GM23338 (cell line): Measurements from ENCODE around the gene TRUB2. TPM values are rescaled to one million over a fixed set of nuclear protein-coding genes. Genes with fewer than 3 reads are reported as not detected.

Source experiments
- ATAC-seq: fragments of 200-7000 bp; cut with Tn5 transposase; 3 replicates; pipeline ENCODE4 v1.9.1; 2020
- DNase-seq: peaks from one replicate; pipeline ENCODE4 v3.0.0-alpha.2; 2015; ENCODE audit warnings: low spot score
- H2AFZ ChIP-seq: fragments of 200-600 bp; sonication (generic); 2 replicates; pipeline ENCODE4 v1.8.0; 2016; ENCODE audit warnings: antibody characterized with exemption, mild to moderate bottlenecking, moderate library complexity
- H3F3A ChIP-seq: fragments of 200-600 bp; sonication (generic); replicated peaks from 2 replicates; pipeline ENCODE4 v1.8.0; 2017; ENCODE audit warnings: antibody characterized with exemption, mixed run types, low read depth
- H3K27ac ChIP-seq: fragments of 200-600 bp; sonication (generic); 2 replicates; pipeline ENCODE4 v1.6.1; 2016; ENCODE audit warnings: low read depth
- H3K27me3 ChIP-seq: fragments of 200-600 bp; sonication (generic); 2 replicates; pipeline ENCODE4 v1.8.0; 2016; ENCODE audit warnings: mild to moderate bottlenecking, mixed run types, moderate library complexity; ENCODE audit not compliant: insufficient read depth
- H3K36me3 ChIP-seq: fragments of 200-600 bp; sonication (generic); 2 replicates; pipeline ENCODE4 v1.8.0; 2016; ENCODE audit warnings: mild to moderate bottlenecking; ENCODE audit not compliant: insufficient read depth
- H3K4me1 ChIP-seq: fragments of 200-600 bp; sonication (generic); 2 replicates; pipeline ENCODE4 v1.8.0; 2016; ENCODE audit warnings: mild to moderate bottlenecking, moderate library complexity; ENCODE audit not compliant: insufficient read depth
- H3K4me2 ChIP-seq: fragments of 200-600 bp; sonication (generic); 2 replicates; pipeline ENCODE4 v1.7.1; 2017; ENCODE audit warnings: mixed run types
- H3K4me3 ChIP-seq: fragments of 200-600 bp; sonication (generic); 2 replicates; pipeline ENCODE4 v1.6.1; 2016; ENCODE audit warnings: mixed run types
- H3K79me2 ChIP-seq: fragments of 200-600 bp; sonication (generic); replicated peaks from 2 replicates; pipeline ENCODE4 v1.8.0; 2017; ENCODE audit warnings: mild to moderate bottlenecking; ENCODE audit not compliant: insufficient read depth
- H3K9me2 ChIP-seq: fragments of 200-600 bp; sonication (generic); 2 replicates; pipeline ENCODE4 v1.8.0; 2017; ENCODE audit not compliant: insufficient read depth
- H4K20me1 ChIP-seq: fragments of 200-600 bp; sonication (generic); replicated peaks from 2 replicates; pipeline ENCODE4 v1.8.0; 2017; ENCODE audit warnings: mild to moderate bottlenecking; ENCODE audit not compliant: insufficient read depth
- H3K27ac Mint-ChIP-seq: 2 replicates; pipeline ENCODE4 v1.8.0; 2020; ENCODE audit warnings: inconsistent platforms, mild to moderate bottlenecking, moderate library complexity, mixed read lengths
- H3K27me3 Mint-ChIP-seq: 3 replicates; pipeline ENCODE4 v1.8.0; 2022; ENCODE audit warnings: low read depth, mild to moderate bottlenecking, moderate library complexity, mixed read lengths, inconsistent platforms; ENCODE audit not compliant: insufficient read depth, poor library complexity
- H3K36me3 Mint-ChIP-seq: 3 replicates; pipeline ENCODE4 v1.8.0; 2021; ENCODE audit warnings: low read depth, mild to moderate bottlenecking, inconsistent platforms, moderate library complexity, mixed read lengths
- H3K4me1 Mint-ChIP-seq: 3 replicates; pipeline ENCODE4 v1.8.0; 2020; ENCODE audit warnings: mild to moderate bottlenecking, inconsistent platforms, mixed read lengths
- H3K4me3 Mint-ChIP-seq: 3 replicates; pipeline ENCODE4 v1.8.0; 2021; ENCODE audit warnings: moderate library complexity, mild to moderate bottlenecking, inconsistent platforms, mixed read lengths
- H3K9me3 Mint-ChIP-seq: 3 replicates; pipeline ENCODE4 v1.8.0; 2020; ENCODE audit warnings: moderate library complexity, mild to moderate bottlenecking, inconsistent platforms, mixed read lengths
- CREB1 ChIP-seq: fragments of 250-450 bp; sonication (Bioruptor Pico); IDR thresholded peaks from 2 replicates; pipeline ENCODE4 v1.5.0; 2020; ENCODE audit warnings: low read depth, mild to moderate bottlenecking, moderate library complexity
- CTCF ChIP-seq, 2 experiments: fragments of 200-600 bp in 1 of 2; sonication (generic) in 1 of 2; conservative IDR thresholded peaks; 2 replicates each; pipeline versions ENCODE4 v1.5.1 to v1.6.1; 2016 to 2017; ENCODE audit warnings: antibody characterized with exemption in 2 of 2, low read depth in 2 of 2, mild to moderate bottlenecking in 2 of 2, moderate library complexity in 1 of 2
- EZH2 ChIP-seq: fragments of 200-600 bp; sonication (generic); IDR thresholded peaks from one replicate; pipeline ENCODE4 v1.8.0; 2017; ENCODE audit warnings: antibody characterized with exemption, mild to moderate bottlenecking, low read depth; ENCODE audit not compliant: unreplicated experiment
- EZH2phosphoT487 ChIP-seq: fragments of 200-600 bp; sonication (generic); IDR thresholded peaks from one replicate; pipeline ENCODE4 v1.8.1; 2018; ENCODE audit warnings: antibody characterized with exemption; ENCODE audit not compliant: unreplicated experiment
- JUNB ChIP-seq: IDR thresholded peaks from one replicate; pipeline ENCODE4 v1.6.1; 2016; ENCODE audit warnings: antibody characterized with exemption; ENCODE audit not compliant: unreplicated experiment
- NANOG ChIP-seq: IDR thresholded peaks from 2 replicates; pipeline ENCODE4 v1.6.1; 2016; ENCODE audit warnings: antibody characterized with exemption, borderline replicate concordance
- REST ChIP-seq: IDR thresholded peaks from one replicate; pipeline ENCODE4 v1.6.1; 2018; ENCODE audit warnings: antibody characterized with exemption; ENCODE audit not compliant: unreplicated experiment
- STAT1 ChIP-seq: IDR thresholded peaks from one replicate; pipeline ENCODE4 v1.6.1; 2016; ENCODE audit warnings: antibody characterized with exemption; ENCODE audit not compliant: unreplicated experiment
- ZNF114 ChIP-seq: fragments of 250-450 bp; sonication (Bioruptor Pico); IDR thresholded peaks from 2 replicates; pipeline ENCODE4 v1.5.0; 2020; ENCODE audit warnings: mild to moderate bottlenecking, moderate library complexity
- ZNF331 ChIP-seq: fragments of 250-450 bp; sonication (Bioruptor Pico); IDR thresholded peaks from 2 replicates; pipeline ENCODE4 v1.5.0; 2020; ENCODE audit warnings: low read depth, mild to moderate bottlenecking, moderate library complexity
- ZNF462 ChIP-seq: fragments of 250-450 bp; sonication (Bioruptor Pico); IDR thresholded peaks from 2 replicates; pipeline ENCODE4 v1.5.0; 2020; ENCODE audit warnings: mild to moderate bottlenecking, moderate library complexity
- polyA plus RNA-seq: library from polyadenylated mRNA; unstranded; fragments of >200 nt; fragmentation: Nextera tagmentation; extraction: Ambion mirVana; gene quantifications from 2 replicates; pipeline ENCODE4 v1.2.1, GENCODE V29; 2016
- total RNA-seq: library from RNA; depleted of rRNA; stranded (reverse); fragments of >200 nt; shearing (Covaris generic); gene quantifications from 2 replicates; pipeline ENCODE4 v1.2.3, GENCODE V29; 2014
- TF ChIP-seq, protein P1 (sequence below): IDR thresholded peaks from 2 replicates; pipeline ENCODE4 v1.6.1; 2016; ENCODE audit warnings: antibody characterized with exemption

The TRUB2 gene
- total and polyA plus RNA-seq, 2 experiments from 2014 or later, result 15.4 to 31.4 TPM

DNA sequence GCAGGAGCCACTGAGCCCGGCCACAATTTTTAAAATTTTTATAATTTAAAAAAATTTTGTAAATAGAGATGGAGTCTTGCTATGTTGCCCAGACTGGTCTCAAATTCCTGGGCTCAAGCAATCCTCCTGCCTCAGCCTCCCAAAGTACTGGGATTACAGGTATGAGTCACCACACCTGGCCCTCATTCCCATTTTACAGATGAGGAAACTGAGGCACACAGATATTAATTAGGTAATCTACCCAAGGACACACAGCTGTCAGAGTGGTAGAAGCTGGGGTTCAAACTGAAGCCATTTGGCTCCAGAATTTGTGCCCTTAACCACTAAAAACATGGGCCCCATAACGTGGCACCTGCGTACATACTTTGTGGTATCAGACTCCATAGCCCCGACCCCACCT, 7.5 kb downstream of the TRUB2 start:
- no peaks in the 10 kb centered on the region for H3K9me2 ChIP-seq
- DNase-seq (no peak), ATAC-seq (no peak)
- no peaks in the 10 kb centered on the region; the same call in 2 of the 3 replicates for H3K4me1 Mint-ChIP-seq
- H3K27ac Mint-ChIP-seq, result no peak overlapping the region
- no peaks in the 10 kb centered on the region for H3K79me2 ChIP-seq
- H4K20me1 ChIP-seq, result no peaks in the 10 kb centered on the region; the same call in 1 of the 2 replicates
- H3K4me2 ChIP-seq, result no peak overlapping the region
- no peaks in the 10 kb centered on the region for H3K9me3 Mint-ChIP-seq
- peaks cover 6% of the 10 kb centered on the region for H3K27me3 Mint-ChIP-seq
- no peak for TF ChIP-seq ZNF331
- TF ChIP-seq, protein P1, sequence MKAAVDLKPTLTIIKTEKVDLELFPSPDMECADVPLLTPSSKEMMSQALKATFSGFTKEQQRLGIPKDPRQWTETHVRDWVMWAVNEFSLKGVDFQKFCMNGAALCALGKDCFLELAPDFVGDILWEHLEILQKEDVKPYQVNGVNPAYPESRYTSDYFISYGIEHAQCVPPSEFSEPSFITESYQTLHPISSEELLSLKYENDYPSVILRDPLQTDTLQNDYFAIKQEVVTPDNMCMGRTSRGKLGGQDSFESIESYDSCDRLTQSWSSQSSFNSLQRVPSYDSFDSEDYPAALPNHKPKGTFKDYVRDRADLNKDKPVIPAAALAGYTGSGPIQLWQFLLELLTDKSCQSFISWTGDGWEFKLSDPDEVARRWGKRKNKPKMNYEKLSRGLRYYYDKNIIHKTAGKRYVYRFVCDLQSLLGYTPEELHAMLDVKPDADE, result no peak
- no peak for TF ChIP-seq JUNB
- TF ChIP-seq EZH2, result no peak
- TF ChIP-seq EZH2phosphoT487, result no peak
- TF ChIP-seq CTCF (conservative IDR thresholded peaks at IDR 0.05; ENCODE audit: low read depth in 2 of 2), result no peak
- TF ChIP-seq CREB1 (CRISPR knock-in tag), result no peak
- no peak for TF ChIP-seq ZNF114 (CRISPR knock-in tag)
- TF ChIP-seq STAT1, result no peak
- no peak for TF ChIP-seq REST
- TF ChIP-seq NANOG, result no peak
- TF ChIP-seq ZNF462 (CRISPR knock-in tag), result no peak
- no peaks in the 10 kb centered on the region for H3K27me3 ChIP-seq
- H3F3A ChIP-seq, result no peaks in the 10 kb centered on the region
- H3K36me3 ChIP-seq, result peaks cover 8% of the 10 kb centered on the region
- H3K27ac ChIP-seq, result no peak overlapping the region
- H3K4me3 Mint-ChIP-seq, result no peak overlapping the region
- no peaks in the 10 kb centered on the region for H3K4me1 ChIP-seq
- peaks cover 58% of the 10 kb centered on the region for H3K36me3 Mint-ChIP-seq
- H2AFZ ChIP-seq, result no peak overlapping the region
- no peak overlapping the region for H3K4me3 ChIP-seq
